ENCODE results near the gene SH3YL1.

GRCh38 chr2:255195-255594, 8.6 kb downstream of the SH3YL1 start:
- TF ChIP-seq FOXA1 (IDR thresholded peaks at IDR 0.05) (no peak), CTCF (IDR thresholded peaks at IDR 0.05; ENCODE audit: low read depth, low read length, missing input control) (no peak), ZBTB33 (IDR thresholded peaks at IDR 0.05) (no peak), JUND (IDR thresholded peaks at IDR 0.05) (no peak), RAD21 (IDR thresholded peaks at IDR 0.05) (no peak), SP1 (IDR thresholded peaks at IDR 0.05) (no peak), EGR1 (IDR thresholded peaks at IDR 0.05; ENCODE audit: low read depth in 2 of 2) (no peak), REST (IDR thresholded peaks at IDR 0.05) (no peak), ATF3 (IDR thresholded peaks at IDR 0.05) (no peak), RXRA (IDR thresholded peaks at IDR 0.05) (no peak), YY1 (IDR thresholded peaks at IDR 0.05) (no peak), TAF1 (conservative IDR thresholded peaks at IDR 0.05) (no peak), MAX (IDR thresholded peaks at IDR 0.05) (no peak)

All from liver (tissue), 3 donors.